ENCODE results near the gene KRT82.

- TF ChIP-seq CTCF (IDR thresholded peaks at IDR 0.05) (no peak), POLR2A (IDR thresholded peaks at IDR 0.05) (no peak), POLR2AphosphoS5 (IDR thresholded peaks at IDR 0.05) (no peak)
Observed at GRCh38 chr12:52440821-52441319, 34.7 kb upstream of the KRT82 start.
